ENCODE data around the gene CCL7.

DNA sequence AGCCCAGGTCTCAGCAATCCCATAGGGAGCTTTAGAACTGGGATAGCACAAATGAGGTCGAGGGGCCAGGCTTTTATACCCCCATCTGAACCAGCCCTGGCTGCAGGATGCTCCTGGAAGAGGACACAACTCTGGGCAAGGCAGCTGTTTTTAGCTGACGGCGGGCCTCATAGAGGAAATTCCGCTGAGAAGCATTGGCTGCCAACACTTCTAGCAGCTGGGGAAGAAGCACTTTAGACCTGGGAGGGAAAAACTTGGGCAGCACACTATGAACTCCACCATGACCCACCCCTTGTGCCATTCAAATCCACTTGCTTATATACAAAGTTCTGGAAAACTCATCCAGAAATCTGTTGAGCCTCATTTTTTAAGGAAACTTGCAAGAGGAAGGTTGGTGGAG lies 20.6 kb downstream of the CCL7 start:
- TF ChIP-seq POLR2A (IDR thresholded peaks at IDR 0.05; ENCODE audit: low read length) (no peak), GATA1 (IDR thresholded peaks at IDR 0.05; ENCODE audit: low read depth, low read length) (no peak)

Measured in erythroblast (primary cell).